GM18873 (cell line): ENCODE data around the gene GCC1.
"Not testable (repeated sequence)": the region's sequence is repeated elsewhere in the genome, so short reads cannot be mapped to it uniquely, and the experiment has no call there.

Experiments used
- ATAC-seq: cut with Tn5 transposase; IDR thresholded peaks from one replicate; pipeline ENCODE4 v1.9.1; 2021; ENCODE audit warnings: mild to moderate bottlenecking, moderate library complexity, moderate number of reproducible peaks; ENCODE audit not compliant: unreplicated experiment, low FRiP score

GCC1 gene

GRCh38 chr7:127546313-127546712 is 39.1 kb downstream of the GCC1 start:
- no peak for ATAC-seq

DNA sequence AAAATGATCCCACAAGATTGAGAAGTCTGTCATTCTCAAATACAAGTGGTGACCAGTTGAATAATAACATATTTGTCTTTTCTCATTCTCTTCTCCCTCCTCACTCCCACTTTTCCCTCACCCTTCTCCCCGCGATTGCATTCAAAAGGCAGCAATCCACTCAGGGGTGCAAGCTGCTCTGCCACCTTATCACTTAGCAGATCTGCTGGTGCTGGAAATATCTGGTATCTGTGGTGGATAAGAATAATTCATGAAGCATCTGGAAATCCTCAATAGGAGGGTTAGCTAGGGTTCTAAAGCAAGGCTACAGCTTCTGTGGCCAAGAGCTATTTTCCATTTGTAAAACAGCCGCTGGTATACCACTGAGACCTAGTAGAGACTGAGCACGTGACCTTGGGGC is 43.8 kb downstream of the GCC1 start:
- ATAC-seq = no peak

GRCh38 chr7:127540461-127540860 is 44.9 kb downstream of the GCC1 start:
- ATAC-seq = not testable (repeated sequence)

DNA sequence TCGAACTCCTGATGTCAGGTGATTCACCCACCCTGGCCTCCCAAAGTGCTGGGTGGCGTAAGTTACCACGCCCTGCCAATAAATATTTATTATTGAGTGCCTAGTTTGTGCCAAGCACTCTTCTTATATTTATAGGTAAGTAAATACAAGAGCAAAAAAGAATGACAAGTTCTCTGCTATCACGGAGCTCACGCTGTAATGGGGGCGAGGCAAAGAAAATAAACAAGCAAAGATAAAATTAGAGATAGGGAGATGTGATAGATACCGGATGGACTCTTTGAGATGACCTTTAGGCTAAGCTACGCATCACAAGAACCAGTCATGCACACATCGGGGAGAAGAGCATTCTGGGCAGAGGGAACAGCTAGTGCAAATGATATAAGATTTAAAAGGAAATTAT is 46.3 kb downstream of the GCC1 start:
- ATAC-seq = no peak

GRCh38 chr7:127536741-127537140 is 48.7 kb downstream of the GCC1 start:
- ATAC-seq = no peak

DNA sequence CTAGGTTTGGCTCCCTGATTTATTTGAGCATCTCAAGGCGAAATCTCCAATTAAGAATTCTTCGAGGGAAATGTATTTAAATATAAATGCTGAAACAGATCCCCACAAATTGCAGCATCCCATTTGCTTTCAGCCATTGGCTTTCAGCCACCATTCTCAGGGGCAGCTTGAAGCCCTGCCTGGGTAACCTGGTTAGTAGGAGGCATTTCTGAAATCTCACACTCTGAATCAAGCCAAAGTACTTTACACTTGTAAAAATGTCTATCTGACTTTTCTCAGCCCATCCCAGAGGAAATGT is 49.1 kb downstream of the GCC1 start:
- ATAC-seq = no peak

DNA sequence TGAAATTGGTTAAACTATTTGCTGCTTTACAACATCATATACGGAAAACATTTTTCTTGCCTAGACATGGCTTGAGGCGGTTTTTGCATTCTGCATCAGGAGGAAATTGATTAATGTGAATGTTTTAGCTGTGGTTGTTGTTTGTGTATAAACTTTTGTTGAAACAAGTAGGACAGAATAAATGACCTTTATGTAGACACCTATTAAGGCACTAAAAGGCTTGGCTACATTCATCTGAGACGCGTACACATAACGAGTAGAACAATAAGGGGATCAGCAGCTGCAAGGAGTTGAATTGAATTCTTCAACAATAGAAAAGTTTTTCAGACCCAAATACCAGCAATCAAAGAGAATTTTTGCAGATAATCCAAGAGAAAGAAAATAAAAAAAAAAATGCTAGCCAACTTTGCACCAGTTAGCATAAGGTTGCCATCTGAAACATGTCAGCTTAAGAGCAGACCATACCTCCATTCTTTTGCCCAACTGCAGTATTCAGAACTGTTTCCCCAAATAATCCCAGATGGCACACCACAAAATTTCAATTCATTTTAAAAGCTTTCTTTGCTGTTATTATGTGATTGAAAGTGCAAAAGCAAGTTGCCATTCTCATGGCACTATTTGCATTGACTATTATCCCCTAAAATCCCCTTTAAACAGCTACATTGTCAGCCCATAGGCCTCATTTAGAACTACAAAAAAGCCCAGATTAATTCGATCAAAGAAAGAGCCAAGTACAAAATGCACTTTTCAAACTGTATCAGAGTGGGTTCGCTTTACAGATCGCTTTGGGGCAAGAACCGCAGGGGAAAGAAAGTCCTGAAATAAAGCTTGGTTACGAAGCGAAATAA is 49.6 kb downstream of the GCC1 start:
- ATAC-seq = no peak

DNA sequence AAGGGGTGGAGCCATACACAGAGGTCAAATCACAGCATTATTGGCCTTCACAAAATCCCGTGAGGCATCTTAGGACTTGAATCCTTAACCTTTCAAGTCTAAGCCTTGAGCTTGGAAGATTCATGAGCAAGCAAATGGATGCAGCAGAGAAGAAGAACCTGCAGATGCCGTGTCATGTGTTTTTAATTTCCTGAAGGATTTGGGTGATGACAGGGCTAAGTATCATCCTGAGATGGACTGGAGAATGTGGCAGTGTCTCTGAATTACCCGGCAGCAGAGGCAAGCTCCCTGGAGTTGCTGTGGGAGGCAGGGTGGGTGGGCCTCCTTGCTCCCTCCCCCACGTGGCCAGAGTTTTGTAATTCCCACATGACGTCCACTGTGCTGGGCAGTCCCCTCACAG is 50.8 kb downstream of the GCC1 start:
- ATAC-seq = no peak

- no peak for ATAC-seq
Observed at GRCh38 chr7:127532736-127533135, 52.7 kb downstream of the GCC1 start.

DNA sequence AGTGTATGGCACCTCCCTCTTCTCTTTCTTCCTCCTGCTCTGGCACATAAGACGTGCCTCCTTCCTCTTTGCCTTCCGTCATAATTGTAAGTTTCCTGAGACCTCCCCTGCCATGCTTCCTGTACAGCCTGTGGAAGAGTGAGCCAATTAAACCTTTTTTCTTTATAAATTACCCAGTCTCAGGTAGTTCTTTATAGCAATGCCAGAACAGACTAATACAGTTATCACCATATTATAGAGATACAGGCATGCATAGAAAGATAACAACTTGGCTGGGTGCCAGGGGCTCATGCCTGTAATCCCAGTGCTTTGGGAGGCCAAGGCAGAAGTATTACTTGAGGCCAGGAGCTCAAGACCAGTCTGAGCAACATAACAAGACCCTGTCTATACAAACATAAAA is 53.2 kb downstream of the GCC1 start:
- ATAC-seq = no peak
